OCI-LY7 (cell line): ENCODE measurements around the gene ARMC9. TPM values are rescaled to one million over a fixed set of nuclear protein-coding genes. Genes with fewer than 3 reads are reported as not detected.

Source experiments
- BruUV-seq: library from RNA; stranded (reverse); fragments of 400-500 nt; replicated peaks from 2 replicates; lab custom pipeline; 2021; lab: Mats Ljungman, UMichigan
- CTCF ChIA-PET: fragments of 300-600 bp; sonication (Branson Sonifier 250); formaldehyde crosslinking; loops from one replicate; lab custom pipeline; 2022; ENCODE audit warnings: antibody characterized with exemption; ENCODE audit not compliant: unreplicated experiment; lab: Charles Lee
- POLR2A ChIA-PET: fragments of 300-600 bp; sonication (Branson Sonifier 250); formaldehyde crosslinking; loops from one replicate; lab custom pipeline; 2022; ENCODE audit warnings: antibody characterized with exemption; lab: Charles Lee
- DNase-seq: peaks from one replicate; pipeline ENCODE4 v3.0.0-alpha.2; 2015; ENCODE audit warnings: low spot score
- H2AFZ ChIP-seq: fragments of 200-600 bp; sonication (generic), shearing (Covaris generic); 2 replicates; pipeline ENCODE4 v1.6.1; 2014; ENCODE audit warnings: mild to moderate bottlenecking, antibody characterized with exemption, low read length, moderate library complexity
- H3K27ac ChIP-seq: fragments of 200-600 bp; sonication (generic); 2 replicates; pipeline ENCODE4 v1.5.1; 2014; ENCODE audit warnings: mixed run types, low read depth, mild to moderate bottlenecking, moderate library complexity, low read length, inconsistent platforms; ENCODE audit not compliant: poor library complexity, severe bottlenecking
- H3K36me3 ChIP-seq: fragments of 200-600 bp; sonication (generic); 2 replicates; pipeline ENCODE4 v1.6.1; 2014; ENCODE audit warnings: mild to moderate bottlenecking, antibody characterized with exemption, low read length, moderate library complexity, mixed read lengths; ENCODE audit not compliant: insufficient read depth
- H3K4me1 ChIP-seq: fragments of 200-600 bp; sonication (generic); 2 replicates; pipeline ENCODE4 v1.5.1; 2014; ENCODE audit warnings: mild to moderate bottlenecking, low read length; ENCODE audit not compliant: insufficient read depth, poor library complexity, severe bottlenecking
- H3K4me2 ChIP-seq: fragments of 200-600 bp; sonication (generic); 2 replicates; pipeline ENCODE4 v1.6.1; 2014; ENCODE audit warnings: mild to moderate bottlenecking, low read length
- H3K4me3 ChIP-seq: fragments of 200-600 bp; sonication (generic); 2 replicates; pipeline ENCODE4 v1.5.1; 2014; ENCODE audit warnings: mild to moderate bottlenecking, low read depth, low read length; ENCODE audit not compliant: poor library complexity, severe bottlenecking
- H3K79me2 ChIP-seq: fragments of 200-600 bp; sonication (generic); 2 replicates; pipeline ENCODE4 v1.6.1; 2016; ENCODE audit warnings: low read depth, mild to moderate bottlenecking, low read length, moderate library complexity, mixed read lengths; ENCODE audit not compliant: insufficient read depth
- H3K9me2 ChIP-seq: fragments of 200-600 bp; sonication (generic); 2 replicates; pipeline ENCODE4 v1.6.1; 2016; ENCODE audit warnings: mild to moderate bottlenecking, low read length, mixed read lengths; ENCODE audit not compliant: insufficient read depth
- H3K9me3 ChIP-seq: fragments of 200-600 bp; sonication (generic); 2 replicates; pipeline ENCODE4 v1.6.1; 2014; ENCODE audit warnings: mild to moderate bottlenecking, mixed run types, low read length, mixed read lengths
- H4K20me1 ChIP-seq: fragments of 200-600 bp; sonication (generic); 2 replicates; pipeline ENCODE4 v1.6.1; 2014; ENCODE audit warnings: mild to moderate bottlenecking, antibody characterized with exemption, low read length, moderate library complexity, mixed read lengths; ENCODE audit not compliant: insufficient read depth
- EZH2phosphoT487 ChIP-seq: fragments of 200-600 bp; sonication (generic); IDR thresholded peaks from 2 replicates; pipeline ENCODE4 v1.6.1; 2018; ENCODE audit warnings: low read depth, borderline replicate concordance, mild to moderate bottlenecking, mixed run types, antibody characterized with exemption, low read length, moderate library complexity, mixed read lengths
- intact Hi-C: fragments of 100-400 bp; cut with micrococcal nuclease; formaldehyde crosslinking; loops from one replicate; pipeline ENCODE4 v1.10.0; 2022; ENCODE audit not compliant: unreplicated experiment
- total RNA-seq, 2 experiments: library from RNA; depleted of rRNA in 1 of 2; stranded (reverse); fragments of >200 nt in 1 of 2; shearing (Covaris generic) in 1 of 2; gene quantifications; 2 replicates each; pipeline ENCODE4 v1.2.3, GENCODE V29; 2014 to 2022
- TF ChIP-seq, protein P1 (sequence below): fragments of 200-600 bp; sonication (generic); conservative IDR thresholded peaks from 2 replicates; pipeline ENCODE4 v1.5.1; 2014; ENCODE audit warnings: mild to moderate bottlenecking, antibody characterized with exemption, low read length, moderate library complexity, mixed read lengths

The ARMC9 gene
- total RNA-seq, 2 experiments from 2014 or later: 6.6 to 12.2 TPM

- CTCF ChIA-PET: no interaction called here
- intact Hi-C loops: no loop called here
- no peak overlapping the region for H3K4me2 ChIP-seq
Observed at GRCh38 chr2:231219289-231219688, 20.9 kb downstream of the ARMC9 start.

DNA sequence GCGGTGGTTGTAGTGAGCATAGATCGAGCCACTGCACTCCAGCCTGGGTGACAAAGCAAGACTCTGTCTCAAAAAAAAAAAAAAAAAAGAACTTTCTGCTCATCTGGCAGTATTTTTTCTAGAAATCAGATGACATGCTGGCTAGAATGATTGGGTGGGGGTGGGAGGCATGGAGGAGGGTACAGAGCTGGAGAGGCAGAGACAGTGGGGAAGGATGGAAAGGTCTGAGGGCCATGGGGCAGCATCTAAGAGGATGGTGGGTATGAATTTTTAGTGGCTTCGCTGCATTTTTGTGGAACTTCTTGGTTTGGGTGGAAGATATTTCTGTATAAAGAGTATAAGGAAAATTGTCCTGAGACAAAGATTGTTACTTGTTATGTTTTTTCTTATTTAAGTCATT lies 23.3 kb downstream of the ARMC9 start:
- CTCF ChIA-PET: no interaction called here
- DNase-seq: no peak
- no peaks in the 10 kb centered on the region for H3K79me2 ChIP-seq
- no peak overlapping the region for H3K27ac ChIP-seq
- H3K9me2 ChIP-seq: no peaks in the 10 kb centered on the region
- POLR2A ChIA-PET: no interaction called here
- no peaks in the 10 kb centered on the region for H3K9me3 ChIP-seq
- intact Hi-C loops: loop anchor here (10.0 kb wide), 1 partner anchor 343 kb away; no protein-coding TSS in a partner anchor
- BruUV-seq: no TSS peak
- no peaks in the 10 kb centered on the region for H3K36me3 ChIP-seq
- no peak overlapping the region for H3K4me3 ChIP-seq
- TF ChIP-seq, protein P1, sequence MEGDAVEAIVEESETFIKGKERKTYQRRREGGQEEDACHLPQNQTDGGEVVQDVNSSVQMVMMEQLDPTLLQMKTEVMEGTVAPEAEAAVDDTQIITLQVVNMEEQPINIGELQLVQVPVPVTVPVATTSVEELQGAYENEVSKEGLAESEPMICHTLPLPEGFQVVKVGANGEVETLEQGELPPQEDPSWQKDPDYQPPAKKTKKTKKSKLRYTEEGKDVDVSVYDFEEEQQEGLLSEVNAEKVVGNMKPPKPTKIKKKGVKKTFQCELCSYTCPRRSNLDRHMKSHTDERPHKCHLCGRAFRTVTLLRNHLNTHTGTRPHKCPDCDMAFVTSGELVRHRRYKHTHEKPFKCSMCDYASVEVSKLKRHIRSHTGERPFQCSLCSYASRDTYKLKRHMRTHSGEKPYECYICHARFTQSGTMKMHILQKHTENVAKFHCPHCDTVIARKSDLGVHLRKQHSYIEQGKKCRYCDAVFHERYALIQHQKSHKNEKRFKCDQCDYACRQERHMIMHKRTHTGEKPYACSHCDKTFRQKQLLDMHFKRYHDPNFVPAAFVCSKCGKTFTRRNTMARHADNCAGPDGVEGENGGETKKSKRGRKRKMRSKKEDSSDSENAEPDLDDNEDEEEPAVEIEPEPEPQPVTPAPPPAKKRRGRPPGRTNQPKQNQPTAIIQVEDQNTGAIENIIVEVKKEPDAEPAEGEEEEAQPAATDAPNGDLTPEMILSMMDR: no peak
- TF ChIP-seq EZH2phosphoT487: no peak
- H3K4me2 ChIP-seq: no peak overlapping the region
- no peaks in the 10 kb centered on the region for H4K20me1 ChIP-seq
- no peak overlapping the region for H2AFZ ChIP-seq
- no peaks in the 10 kb centered on the region for H3K4me1 ChIP-seq

More at GRCh38 chr2:231219289-231219688, 20.9 kb downstream of the ARMC9 start:
- no peak for DNase-seq
- Histone ChIP-seq H3K4me1 (no peaks in the 10 kb centered on the region), H3K9me2 (no peaks in the 10 kb centered on the region), H4K20me1 (no peaks in the 10 kb centered on the region), H3K27ac (no peak overlapping the region), H3K9me3 (no peaks in the 10 kb centered on the region), H3K36me3 (no peaks in the 10 kb centered on the region), H2AFZ (no peak overlapping the region), H3K79me2 (no peaks in the 10 kb centered on the region), H3K4me3 (no peak overlapping the region)
- no TSS peak for BruUV-seq
- TF ChIP-seq, protein P1: no peak
- TF ChIP-seq EZH2phosphoT487: no peak
- POLR2A ChIA-PET: interaction anchor here (0.6 to 1.2 kb wide), 5 partner anchors 10 to 334 kb away, joined by 3 to 5 read pairs (median 3); partner anchors contain the start of gene NCL

DNA sequence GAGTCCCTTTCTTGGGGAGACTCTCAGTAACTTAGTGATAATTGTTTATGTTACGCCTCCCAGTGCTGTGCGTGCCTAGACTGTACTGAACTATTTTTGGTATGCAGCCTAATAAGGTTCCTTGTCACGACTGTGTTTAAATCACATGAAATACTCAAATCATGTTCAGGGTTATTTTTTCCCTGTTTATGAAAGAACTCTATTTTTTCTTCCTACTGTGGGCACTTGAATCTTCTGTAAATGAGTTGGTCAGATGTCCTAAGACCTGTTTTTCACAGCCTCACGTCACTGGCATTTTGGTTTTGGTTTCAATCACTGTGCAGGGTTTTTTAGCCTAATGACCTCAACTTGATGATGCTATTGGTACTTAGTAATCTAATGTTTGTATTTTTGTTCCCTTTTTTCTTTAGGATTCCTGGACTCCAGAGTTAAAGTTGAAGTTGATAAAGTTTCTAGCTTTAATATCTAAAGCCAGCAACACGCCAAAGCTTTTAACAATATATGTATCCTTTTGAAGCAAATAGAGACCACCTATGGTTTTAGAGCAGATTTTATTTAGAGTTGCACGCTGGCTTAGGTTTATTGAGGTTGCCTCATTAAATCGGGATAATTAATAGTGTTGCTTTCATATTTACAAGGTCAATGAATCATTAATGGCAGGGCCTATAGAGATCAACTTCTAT lies 24.0 kb downstream of the ARMC9 start:
- CTCF ChIA-PET: no interaction called here
- H2AFZ ChIP-seq: no peak overlapping the region

More for the DNA sequence above, 24.0 kb downstream of the ARMC9 start:
- Histone ChIP-seq H3K27ac (no peak overlapping the region), H3K4me2 (no peak overlapping the region), H3K9me2 (no peaks in the 10 kb centered on the region), H3K4me1 (peaks cover 4% of the 10 kb centered on the region), H3K36me3 (no peaks in the 10 kb centered on the region), H3K4me3 (no peak overlapping the region), H3K9me3 (no peaks in the 10 kb centered on the region), H4K20me1 (no peaks in the 10 kb centered on the region), H3K79me2 (no peaks in the 10 kb centered on the region)
- TF ChIP-seq, protein P1: no peak
- intact Hi-C loops: loop anchor here (10.0 kb wide), 1 partner anchor 342 kb away; no protein-coding TSS in a partner anchor
- no peak for DNase-seq
- POLR2A ChIA-PET: no interaction called here
- BruUV-seq: no TSS peak
